ENCODE data around the gene SUGP1.

DNA sequence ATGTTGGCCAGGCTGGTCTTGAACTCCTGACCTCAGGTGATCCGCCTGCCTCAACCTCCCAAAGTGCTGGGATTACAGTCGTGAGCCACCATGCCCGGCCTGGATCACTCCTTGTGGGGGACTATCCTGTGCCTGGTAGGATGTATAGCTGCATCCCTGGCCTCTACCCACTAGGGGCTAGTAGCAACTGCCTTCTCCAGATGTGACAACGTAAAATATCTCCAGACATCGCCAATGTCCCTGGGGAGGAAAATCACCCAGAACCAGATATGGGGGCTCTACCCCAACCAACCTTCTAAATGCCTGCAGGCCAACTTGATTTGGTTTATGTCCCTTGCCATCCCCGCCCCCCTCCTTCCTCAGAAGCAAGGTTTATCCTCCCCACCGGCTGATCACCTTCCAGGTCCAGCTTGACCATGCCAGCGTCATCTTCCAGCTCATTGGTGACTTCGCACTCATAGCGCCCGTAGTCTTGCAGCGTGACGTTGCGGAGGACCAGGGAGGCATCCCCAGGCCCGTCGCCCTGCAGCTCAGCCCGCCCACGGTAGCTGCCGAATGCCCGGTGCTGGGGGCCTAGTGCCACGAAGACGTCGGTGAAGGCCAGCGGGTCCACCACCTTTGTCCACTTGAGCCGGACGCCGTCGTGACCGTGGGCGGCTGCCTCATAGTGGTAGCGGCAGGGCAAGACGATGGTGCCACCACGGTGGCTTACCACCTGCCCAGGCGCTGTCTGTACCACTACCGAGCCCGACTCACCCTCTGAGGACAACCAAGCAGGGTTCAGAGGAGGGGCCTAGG is 59.7 kb downstream of the SUGP1 start:
- TF ChIP-seq, protein P1, sequence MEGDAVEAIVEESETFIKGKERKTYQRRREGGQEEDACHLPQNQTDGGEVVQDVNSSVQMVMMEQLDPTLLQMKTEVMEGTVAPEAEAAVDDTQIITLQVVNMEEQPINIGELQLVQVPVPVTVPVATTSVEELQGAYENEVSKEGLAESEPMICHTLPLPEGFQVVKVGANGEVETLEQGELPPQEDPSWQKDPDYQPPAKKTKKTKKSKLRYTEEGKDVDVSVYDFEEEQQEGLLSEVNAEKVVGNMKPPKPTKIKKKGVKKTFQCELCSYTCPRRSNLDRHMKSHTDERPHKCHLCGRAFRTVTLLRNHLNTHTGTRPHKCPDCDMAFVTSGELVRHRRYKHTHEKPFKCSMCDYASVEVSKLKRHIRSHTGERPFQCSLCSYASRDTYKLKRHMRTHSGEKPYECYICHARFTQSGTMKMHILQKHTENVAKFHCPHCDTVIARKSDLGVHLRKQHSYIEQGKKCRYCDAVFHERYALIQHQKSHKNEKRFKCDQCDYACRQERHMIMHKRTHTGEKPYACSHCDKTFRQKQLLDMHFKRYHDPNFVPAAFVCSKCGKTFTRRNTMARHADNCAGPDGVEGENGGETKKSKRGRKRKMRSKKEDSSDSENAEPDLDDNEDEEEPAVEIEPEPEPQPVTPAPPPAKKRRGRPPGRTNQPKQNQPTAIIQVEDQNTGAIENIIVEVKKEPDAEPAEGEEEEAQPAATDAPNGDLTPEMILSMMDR (IDR thresholded peaks at IDR 0.05; ENCODE audit: poor library complexity), result no peak
- TF ChIP-seq EZH2phosphoT487 (IDR thresholded peaks at IDR 0.05; ENCODE audit: low read depth, severe bottlenecking, unreplicated experiment), result no peak
- no peak for TF ChIP-seq EZH2 (IDR thresholded peaks at IDR 0.05; ENCODE audit: borderline replicate concordance)
